Fibroblast of lung (primary cell): ENCODE data around the gene KATNAL1.

ENCODE experiments used
- EZH2 ChIP-seq: IDR thresholded peaks from 2 replicates; pipeline ENCODE4 v1.5.1; 2012; ENCODE audit warnings: low read length, control low read depth, mild to moderate bottlenecking; ENCODE audit errors: missing control alignments
- TF ChIP-seq, protein P1 (sequence below), 2 donors: IDR thresholded peaks in 1 of 2; conservative IDR thresholded peaks in 1 of 2; 1 replicate in 1 of 2; 2 replicates in 1 of 2; pipeline ENCODE4 v1.5.1; 2011 to 2012; ENCODE audit warnings: low read length in 2 of 2, control low read depth in 1 of 2, inconsistent platforms in 1 of 2, low read depth in 1 of 2, mild to moderate bottlenecking in 1 of 2

GRCh38 chr13:30289533-30289932, 17.8 kb downstream of the KATNAL1 start:
- TF ChIP-seq, protein P1, sequence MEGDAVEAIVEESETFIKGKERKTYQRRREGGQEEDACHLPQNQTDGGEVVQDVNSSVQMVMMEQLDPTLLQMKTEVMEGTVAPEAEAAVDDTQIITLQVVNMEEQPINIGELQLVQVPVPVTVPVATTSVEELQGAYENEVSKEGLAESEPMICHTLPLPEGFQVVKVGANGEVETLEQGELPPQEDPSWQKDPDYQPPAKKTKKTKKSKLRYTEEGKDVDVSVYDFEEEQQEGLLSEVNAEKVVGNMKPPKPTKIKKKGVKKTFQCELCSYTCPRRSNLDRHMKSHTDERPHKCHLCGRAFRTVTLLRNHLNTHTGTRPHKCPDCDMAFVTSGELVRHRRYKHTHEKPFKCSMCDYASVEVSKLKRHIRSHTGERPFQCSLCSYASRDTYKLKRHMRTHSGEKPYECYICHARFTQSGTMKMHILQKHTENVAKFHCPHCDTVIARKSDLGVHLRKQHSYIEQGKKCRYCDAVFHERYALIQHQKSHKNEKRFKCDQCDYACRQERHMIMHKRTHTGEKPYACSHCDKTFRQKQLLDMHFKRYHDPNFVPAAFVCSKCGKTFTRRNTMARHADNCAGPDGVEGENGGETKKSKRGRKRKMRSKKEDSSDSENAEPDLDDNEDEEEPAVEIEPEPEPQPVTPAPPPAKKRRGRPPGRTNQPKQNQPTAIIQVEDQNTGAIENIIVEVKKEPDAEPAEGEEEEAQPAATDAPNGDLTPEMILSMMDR (conservative IDR thresholded peaks at IDR 0.05 in 1 of 2, IDR thresholded peaks at IDR 0.05 in 1 of 2; ENCODE audit: low read depth in 1 of 2, low read length in 2 of 2) = no peak
- TF ChIP-seq EZH2 = no peak
